ENCODE measurements around the gene UBA7.

The UBA7 gene

GRCh38 chr3:49806850-49807249 lies 6.9 kb downstream of the UBA7 start:
- no peak for FAIRE-seq
- DNase-seq (ENCODE audit: extremely low spot score, insufficient read length, low read depth) = no peak

GRCh38 chr3:49805897-49806701 lies 7.7 kb downstream of the UBA7 start:
- FAIRE-seq (peak; percentile 75), DNase-seq (ENCODE audit: extremely low spot score, insufficient read length, low read depth) (no peak)

- DNase-seq (ENCODE audit: extremely low spot score, insufficient read length, low read depth) (no peak), FAIRE-seq (peak; percentile 77)
These were observed 8.4 kb downstream of the UBA7 start for GRCh38 chr3:49805367-49805782.

GRCh38 chr3:49804141-49805041 lies 9.4 kb downstream of the UBA7 start:
- FAIRE-seq (peak; percentile 33), DNase-seq (ENCODE audit: extremely low spot score, insufficient read length, low read depth) (no peak)

GRCh38 chr3:49803465-49804140 lies 10.2 kb downstream of the UBA7 start:
- FAIRE-seq (no peak), DNase-seq (ENCODE audit: extremely low spot score, insufficient read length, low read depth) (no peak)

GRCh38 chr3:49802719-49803464 lies 10.9 kb downstream of the UBA7 start, which contains the start of gene INKA1:
INKA1 (plus strand) TSS chr3:49803261; CDS start chr3:49803393, 132 bp downstream.
- peak; percentile 81 for DNase-seq (ENCODE audit: extremely low spot score, insufficient read length, low read depth)
- FAIRE-seq = peak; percentile 94

- FAIRE-seq (no peak), DNase-seq (ENCODE audit: extremely low spot score, insufficient read length, low read depth) (no peak)
These were observed 12.6 kb downstream of the UBA7 start for GRCh38 chr3:49801160-49801559.

GRCh38 chr3:49799761-49800160 lies 14.0 kb downstream of the UBA7 start, which contains the start of gene CDHR4:
CDHR4 (minus strand) TSS chr3:49799873; CDS start chr3:49799812, 61 bp downstream.
- DNase-seq (ENCODE audit: extremely low spot score, insufficient read length, low read depth) = no peak
- FAIRE-seq = no peak

- FAIRE-seq (no peak), DNase-seq (ENCODE audit: extremely low spot score, insufficient read length, low read depth) (no peak)
These were observed 14.6 kb downstream of the UBA7 start for GRCh38 chr3:49799105-49799504.

GRCh38 chr3:49794926-49795905 lies 18.5 kb downstream of the UBA7 start:
- DNase-seq (ENCODE audit: extremely low spot score, insufficient read length, low read depth) (no peak), FAIRE-seq (no peak)

- FAIRE-seq = no peak
- DNase-seq (ENCODE audit: extremely low spot score, insufficient read length, low read depth) = no peak
These were observed 19.3 kb downstream of the UBA7 start for GRCh38 chr3:49794431-49794830.

- FAIRE-seq = no peak
These were observed 20.2 kb downstream of the UBA7 start for GRCh38 chr3:49793486-49794085.

GRCh38 chr3:49792371-49793150 lies 21.2 kb downstream of the UBA7 start:
- no peak for FAIRE-seq
- DNase-seq (ENCODE audit: extremely low spot score, insufficient read length, low read depth) = no peak

More at GRCh38 chr3:49793486-49794085, 20.2 kb downstream of the UBA7 start:
- no peak for DNase-seq (ENCODE audit: extremely low spot score, insufficient read length, low read depth)

- FAIRE-seq (no peak), DNase-seq (ENCODE audit: extremely low spot score, insufficient read length, low read depth) (no peak)
These were observed 22.2 kb downstream of the UBA7 start for GRCh38 chr3:49791571-49791970.

- FAIRE-seq (no peak), DNase-seq (ENCODE audit: extremely low spot score, insufficient read length, low read depth) (no peak)
These were observed 22.9 kb downstream of the UBA7 start for GRCh38 chr3:49790626-49791411.

- no peak for FAIRE-seq
- DNase-seq (ENCODE audit: extremely low spot score, insufficient read length, low read depth) = no peak
These were observed 25.7 kb downstream of the UBA7 start for GRCh38 chr3:49788056-49788455.
